AG04450 (cell line): Measurements from ENCODE around the gene RDH11. TPM values are rescaled to one million over a fixed set of nuclear protein-coding genes. Genes with fewer than 3 reads are reported as not detected.
A peak's percentile ranks its signal among the peaks of the same experiment; 100 is the strongest.

ENCODE experiments used
- CTCF ChIA-PET: fragments of 300-600, 350-600 bp; formaldehyde crosslinking; extraction: SDS; loops from one replicate; lab custom pipeline; 2022; ENCODE audit warnings: antibody characterized with exemption, inconsistent platforms; lab: Charles Lee
- POLR2A ChIA-PET: fragments of 350-600 bp; formaldehyde crosslinking; extraction: SDS; loops from one replicate; lab custom pipeline; 2021; ENCODE audit warnings: antibody characterized with exemption, inconsistent platforms; lab: Yijun Ruan, JAX
- DNase-seq: peaks from one replicate; pipeline ENCODE4 v3.0.0-alpha.2; 2011; ENCODE audit warnings: low read depth, low spot score
- H3K27ac ChIP-seq: one replicate; pipeline ENCODE4 v1.5.1; 2012; ENCODE audit warnings: low read depth, low read length, control low read depth
- H3K27me3 ChIP-seq: one replicate; pipeline ENCODE4 v1.6.0; 2012; ENCODE audit warnings: low read length; ENCODE audit not compliant: control insufficient read depth, insufficient read depth
- H3K4me3 ChIP-seq: 2 replicates; pipeline ENCODE4 v1.5.1; 2011; ENCODE audit warnings: mild to moderate bottlenecking, low read depth, low read length, control low read depth
- H3K9me3 ChIP-seq: 2 replicates; pipeline ENCODE4 v1.5.1; 2012; ENCODE audit warnings: low read length; ENCODE audit not compliant: control insufficient read depth, insufficient read depth
- CTCF ChIP-seq: IDR thresholded peaks from 2 replicates; pipeline ENCODE4 v1.5.1; 2011; ENCODE audit warnings: low read depth, low read length, control low read depth, inconsistent platforms
- polyA plus RNA-seq: library from polyadenylated mRNA; depleted of rRNA; stranded (reverse); fragments of >200 nt; gene quantifications from 2 replicates; pipeline ENCODE4 v1.2.3, GENCODE V29; 2011

Gene RDH11
- polyA plus RNA-seq, 1 experiment = 109 TPM

- no peak for DNase-seq
- no peak for TF ChIP-seq CTCF
- ChIA-PET POLR2A (no interaction called here), CTCF (interaction anchor here (0.9 kb wide), 1 partner anchor 170 kb away, joined by 3 read pairs; no protein-coding TSS in a partner anchor)
- H3K4me3 ChIP-seq = no peak overlapping the region
- H3K27me3 ChIP-seq = no peaks in the 10 kb centered on the region
- H3K9me3 ChIP-seq = no peaks in the 10 kb centered on the region; the same call in 1 of the 2 replicates
- no peak overlapping the region for H3K27ac ChIP-seq
These were observed 1.4 kb upstream of the RDH11 start for GRCh38 chr14:67697006-67697405.

GRCh38 chr14:67694791-67695393 lies 672 bp downstream of the RDH11 start:
- CTCF ChIA-PET = interaction anchor here (1.2 to 5.1 kb wide), 7 partner anchors 9 to 335 kb away, joined by 3 to 52 read pairs (median 7); partner anchors contain the start of genes ARG2, ATP6V1D, EIF2S1 and PIGH
- peak; percentile 71 for DNase-seq
- Histone ChIP-seq H3K4me3 (peak overlapping the region; percentile 94), H3K9me3 (no peaks in the 10 kb centered on the region), H3K27me3 (no peaks in the 10 kb centered on the region), H3K27ac (peak overlapping the region; percentile 88)
- no peak for TF ChIP-seq CTCF
- POLR2A ChIA-PET = interaction anchor here (0.8 to 1.7 kb wide), 8 partner anchors 9 to 95 kb away, joined by 3 to 10 read pairs (median 6); partner anchors contain the start of genes ARG2, PIGH and VTI1B

- no peaks in the 10 kb centered on the region for H3K9me3 ChIP-seq
- H3K27me3 ChIP-seq = no peaks in the 10 kb centered on the region
- CTCF ChIA-PET = interaction anchor here (3.9 kb wide), 1 partner anchor 15 kb away, joined by 13 read pairs; no protein-coding TSS in a partner anchor
- no peak for TF ChIP-seq CTCF
- peak overlapping the region; percentile 21 for H3K27ac ChIP-seq
- POLR2A ChIA-PET = interaction anchor here (1.0 kb wide), 1 partner anchor 15 kb away, joined by 3 read pairs; the partner anchor contains the start of gene VTI1B
- no peak for DNase-seq
- no peak overlapping the region for H3K4me3 ChIP-seq
These were observed 5.6 kb downstream of the RDH11 start for GRCh38 chr14:67690011-67690410.

GRCh38 chr14:67683842-67684241 lies 11.7 kb downstream of the RDH11 start:
- Histone ChIP-seq H3K4me3 (no peak overlapping the region), H3K27me3 (no peaks in the 10 kb centered on the region), H3K9me3 (no peaks in the 10 kb centered on the region), H3K27ac (no peak overlapping the region)
- TF ChIP-seq CTCF = no peak
- ChIA-PET CTCF (interaction anchor here (0.6 kb wide), 1 partner anchor 324 kb away, joined by 3 read pairs; the partner anchor contains the start of gene ATP6V1D), POLR2A (no interaction called here)
- DNase-seq = no peak

GRCh38 chr14:67680941-67681340 lies 14.6 kb downstream of the RDH11 start:
- DNase-seq = no peak
- H3K9me3 ChIP-seq = no peaks in the 10 kb centered on the region
- TF ChIP-seq CTCF = no peak
- H3K27me3 ChIP-seq = no peaks in the 10 kb centered on the region
- peak overlapping the region; percentile 73 for H3K27ac ChIP-seq
- H3K4me3 ChIP-seq = no peak overlapping the region
- ChIA-PET POLR2A (interaction anchor here (1.7 kb wide), 1 partner anchor 14 kb away, joined by 7 read pairs; the partner anchor contains the start of gene RDH11), CTCF (interaction anchor here (3.8 kb wide), 1 partner anchor 23 kb away, joined by 16 read pairs; no protein-coding TSS in a partner anchor)
